Measurements from ENCODE around the gene DISC1. TPM values are rescaled to one million over a fixed set of nuclear protein-coding genes. Genes with fewer than 3 reads are reported as not detected.
"Not testable (repeated sequence)": the region's sequence is repeated elsewhere in the genome, so short reads cannot be mapped to it uniquely, and the experiment has no call there.

DISC1 gene
- polyA plus RNA-seq, 1 donor = 6.3 TPM

- no peak for DNase-seq (ENCODE audit: low read depth)
Measured at GRCh38 chr1:231699784-231700183, 73.2 kb downstream of the DISC1 start.

GRCh38 chr1:231701306-231701705 lies 74.7 kb downstream of the DISC1 start:
- no peak for DNase-seq (ENCODE audit: low read depth)

- no peak for DNase-seq (ENCODE audit: low read depth)
Measured at GRCh38 chr1:231702331-231702730, 75.7 kb downstream of the DISC1 start.

GRCh38 chr1:231702804-231703203 lies 76.2 kb downstream of the DISC1 start:
- DNase-seq (ENCODE audit: low read depth) = no peak

- no peak for DNase-seq (ENCODE audit: low read depth)
Measured at GRCh38 chr1:231705806-231706760, 79.5 kb downstream of the DISC1 start.

- no peak for DNase-seq (ENCODE audit: low read depth)
Measured at GRCh38 chr1:231706934-231707333, 80.3 kb downstream of the DISC1 start.

GRCh38 chr1:231707407-231707806 lies 80.8 kb downstream of the DISC1 start:
- DNase-seq (ENCODE audit: low read depth) = no peak

- DNase-seq (ENCODE audit: low read depth) = no peak
Measured at GRCh38 chr1:231708394-231708793, 81.8 kb downstream of the DISC1 start.

- no peak for DNase-seq (ENCODE audit: low read depth)
Measured at GRCh38 chr1:231714440-231714839, 87.8 kb downstream of the DISC1 start.

GRCh38 chr1:231715816-231716722 lies 89.5 kb downstream of the DISC1 start:
- no peak for DNase-seq (ENCODE audit: low read depth)

- no peak for DNase-seq (ENCODE audit: low read depth)
Measured at GRCh38 chr1:231716879-231717278, 90.3 kb downstream of the DISC1 start.

- DNase-seq (ENCODE audit: low read depth) = no peak
Measured at GRCh38 chr1:231719485-231720183, 93.0 kb downstream of the DISC1 start.

- DNase-seq (ENCODE audit: low read depth) = no peak
Measured at GRCh38 chr1:231720652-231721325, 94.2 kb downstream of the DISC1 start.

- DNase-seq (ENCODE audit: low read depth) = no peak
Measured at GRCh38 chr1:231721436-231721835, 94.8 kb downstream of the DISC1 start.

GRCh38 chr1:231722356-231722755 lies 95.8 kb downstream of the DISC1 start:
- DNase-seq (ENCODE audit: low read depth) = no peak

- no peak for DNase-seq (ENCODE audit: low read depth)
Measured at GRCh38 chr1:231723146-231723545, 96.6 kb downstream of the DISC1 start.

- no peak for DNase-seq (ENCODE audit: low read depth)
Measured at GRCh38 chr1:231724041-231724440, 97.5 kb downstream of the DISC1 start.

- DNase-seq (ENCODE audit: low read depth) = no peak
Measured at GRCh38 chr1:231724876-231725647, 98.5 kb downstream of the DISC1 start.

- no peak for DNase-seq (ENCODE audit: low read depth)
Measured at GRCh38 chr1:231727171-231727570, 100.6 kb downstream of the DISC1 start.

- DNase-seq (ENCODE audit: low read depth) = not testable (repeated sequence)
Measured at GRCh38 chr1:231728987-231729386, 102.4 kb downstream of the DISC1 start.
